Measurements from ENCODE around the gene DIS3L2. TPM values are rescaled to one million over a fixed set of nuclear protein-coding genes. Genes with fewer than 3 reads are reported as not detected.

Gene DIS3L2
- total and polyA plus RNA-seq, 2 of the 4 experiments (the other 2 are of a cell fraction): 14.7 to 19.2 TPM

- Histone ChIP-seq H2AFZ (replicated peaks; ENCODE audit: low read length, poor library complexity) (no peak overlapping the region), H2BK5ac (ENCODE audit: low read depth, low read length, poor library complexity, severe bottlenecking) (no peak overlapping the region), H3K14ac (replicated peaks; ENCODE audit: low read depth, low read length) (no peak overlapping the region), H4K91ac (ENCODE audit: insufficient read depth, low read depth, low read length) (no peak overlapping the region), H3K4me2 (ENCODE audit: low read depth, low read length) (no peak overlapping the region), H2AK5ac (ENCODE audit: low read depth, low read length) (no peak overlapping the region), H2AK9ac (replicated peaks; ENCODE audit: low read depth, low read length, poor library complexity) (no peak overlapping the region), H2BK15ac (ENCODE audit: low read depth, low read length) (no peak overlapping the region), H4K20me1 (ENCODE audit: insufficient read depth, low read length) (peaks cover 4% of the 10 kb centered on the region; the same call in 1 of the 2 replicates), H4K5ac (ENCODE audit: low read depth, low read length) (no peak overlapping the region), H3K23ac (ENCODE audit: low read depth, low read length) (no peak overlapping the region), H2BK120ac (ENCODE audit: low read depth, low read length) (no peak overlapping the region), H3K4me1 (ENCODE audit: control insufficient read depth, insufficient read depth, low read length) (peaks cover 5% of the 10 kb centered on the region), H3K9me1 (ENCODE audit: insufficient read depth, low read length) (no peaks in the 10 kb centered on the region; the same call in 1 of the 2 replicates), H3K9me3 (ENCODE audit: control insufficient read depth, insufficient read depth, low read length) (no peaks in the 10 kb centered on the region), H3K27me3 (ENCODE audit: control insufficient read depth, insufficient read depth, low read length) (no peaks in the 10 kb centered on the region), H3K36me3 (ENCODE audit: control insufficient read depth, insufficient read depth, low read length) (no peaks in the 10 kb centered on the region), H3K18ac (ENCODE audit: low read depth, low read length) (no peak overlapping the region), H3K4me3 (ENCODE audit: insufficient read depth, low read depth, low read length) (no peak overlapping the region), H3K27ac (ENCODE audit: insufficient read depth, low read length) (no peak overlapping the region), H3K56ac (ENCODE audit: extremely low read depth, insufficient read depth, low read length) (no peak overlapping the region), H3K9ac (ENCODE audit: low read depth, low read length) (no peak overlapping the region), H3K79me1 (ENCODE audit: low read depth in 1 of 2, low read length in 2 of 2) (peaks cover 17 to 26% of the 10 kb centered on the region in 2 experiments; a peak in 3 of 4 replicates), H2BK20ac (ENCODE audit: low read depth, low read length) (no peak overlapping the region), H4K8ac (ENCODE audit: low read depth in 2 of 2, low read length in 2 of 2) (no peak overlapping the region), H3K4ac (ENCODE audit: low read depth, low read length) (no peak overlapping the region)
- no TSS peak for BruUV-seq (replicated peaks)
- no peak for DNase-seq
- POLR2A ChIA-PET (ENCODE audit: unreplicated experiment): no interaction called here
- intact Hi-C loops (cut with micrococcal nuclease) (no loop called here), dilution Hi-C loops (cut with HindIII; ENCODE audit: low sequenced_read_pairs, unreplicated experiment) (no loop called here), in situ Hi-C loops (cut with MboI; ENCODE audit: low sequenced_read_pairs) (no loop called here)
- no CpG with 5 or more reads among the region's 4 CpGs for WGBS, 2 experiments (ENCODE audit: extremely low coverage in 2 of 2, insufficient read length in 1 of 2)
- no peak for TF ChIP-seq MAZ (IDR thresholded peaks at IDR 0.05; ENCODE audit: borderline replicate concordance, low read depth, low read length)
- TF ChIP-seq NFE2L2 (IDR thresholded peaks at IDR 0.05; ENCODE audit: low read depth, low read length): no peak
- TF ChIP-seq MXI1 (IDR thresholded peaks at IDR 0.05; ENCODE audit: borderline replicate concordance, low read depth, low read length): no peak
- no peak for TF ChIP-seq RCOR1 (IDR thresholded peaks at IDR 0.05; ENCODE audit: insufficient replicate concordance, low read length)
- no peak for TF ChIP-seq CEBPB (IDR thresholded peaks at IDR 0.05; ENCODE audit: low read depth, low read length)
- TF ChIP-seq RAD21 (IDR thresholded peaks at IDR 0.05; ENCODE audit: low read length): no peak
- no peak for TF ChIP-seq CTCF (conservative IDR thresholded peaks at IDR 0.05; ENCODE audit: low read depth, low read length)
- no peak for TF ChIP-seq ELK1 (IDR thresholded peaks at IDR 0.05; ENCODE audit: borderline replicate concordance, low read depth, low read length)
- no peak for TF ChIP-seq MAFK (IDR thresholded peaks at IDR 0.05; ENCODE audit: low read depth, low read length)
- TF ChIP-seq SMC3 (IDR thresholded peaks at IDR 0.05; ENCODE audit: low read depth, low read length): no peak
- TF ChIP-seq BHLHE40 (IDR thresholded peaks at IDR 0.05; ENCODE audit: low read depth, low read length): no peak
- TF ChIP-seq POLR2A (IDR thresholded peaks at IDR 0.05; ENCODE audit: low read depth, low read length): no peak
- CTCF ChIA-PET: interaction anchor here (0.6 kb wide), 1 partner anchor 944 kb away, joined by 3 read pairs; no protein-coding TSS in a partner anchor
- no peak for ATAC-seq (ENCODE audit: low read depth)
These were observed 111.5 kb downstream of the DIS3L2 start for GRCh38 chr2:232073026-232073425.
